Gastrocnemius medialis (tissue), 4 donors: ENCODE measurements around the gene CD300C. TPM values are rescaled to one million over a fixed set of nuclear protein-coding genes. Genes with fewer than 3 reads are reported as not detected.
A peak's percentile ranks its signal among the peaks of the same experiment; 100 is the strongest.
"Not testable (repeated sequence)": the region's sequence is repeated elsewhere in the genome, so short reads cannot be mapped to it uniquely, and the experiment has no call there.

Source experiments
- ATAC-seq, 2 donors: fragments of 150-250 bp; one replicate each; pipeline ENCODE4 v1.9.1; 2016
- DNase-seq, 2 donors: peaks; one replicate each; pipeline ENCODE4 v3.0.0-alpha.2; 2019
- H3K27ac ChIP-seq, 4 donors: fragments of 200-600 bp; sonication (generic); 1 replicate in 1 of 4; 2 replicates in 3 of 4; pipeline ENCODE4 v1.5.1; 2016 to 2018; ENCODE audit warnings: mild to moderate bottlenecking in 2 of 4, moderate library complexity in 1 of 4
- H3K27me3 ChIP-seq, 3 donors: fragments of 200-600 bp; sonication (generic) in 2 of 3; 1 replicate in 1 of 3; 2 replicates in 2 of 3; pipeline versions ENCODE4 v1.5.1 to v1.6.0; 2016 to 2019; ENCODE audit warnings: mild to moderate bottlenecking in 1 of 3, moderate library complexity in 1 of 3
- H3K36me3 ChIP-seq, 2 donors: fragments of 200-600 bp; sonication (generic) in 1 of 2; one replicate each; pipeline ENCODE4 v1.5.1; 2017 to 2018
- H3K4me1 ChIP-seq, 2 donors: fragments of 200-600 bp; sonication (generic) in 1 of 2; one replicate each; pipeline ENCODE4 v1.5.1; 2016 to 2017; ENCODE audit warnings: mild to moderate bottlenecking in 2 of 2
- H3K4me3 ChIP-seq, 4 donors: fragments of 200-600 bp; sonication (generic) in 3 of 4; 1 replicate in 1 of 4; 2 replicates in 3 of 4; pipeline ENCODE4 v1.5.1; 2016 to 2019; ENCODE audit warnings: mild to moderate bottlenecking in 2 of 4
- H3K9me3 ChIP-seq, 3 donors: fragments of 200-600 bp; sonication (generic) in 2 of 3; 1 replicate in 1 of 3; 2 replicates in 2 of 3; pipeline ENCODE4 v1.5.1; 2016 to 2019
- POLR2A ChIP-seq, 2 donors: fragments of 450-650 bp; IDR thresholded peaks; one replicate each; pipeline ENCODE4 v1.6.1; 2017; ENCODE audit warnings: antibody characterized with exemption in 2 of 2, mild to moderate bottlenecking in 2 of 2, moderate library complexity in 2 of 2
- in situ Hi-C, 4 donors: fragments of 200-750 bp; cut with MboI; loops; one replicate each; pipeline versions ENCODE4 v1.15.0 to v1.8.0; 2017; ENCODE audit warnings: low sequenced_read_pairs in 4 of 4
- intact Hi-C: fragments of 100-400 bp; cut with DNase I; formaldehyde crosslinking; loops from one replicate; pipeline ENCODE4 v1.15.1; 2023; ENCODE audit warnings: low total_unique reads
- total RNA-seq, 4 donors: library from RNA; depleted of rRNA; stranded (reverse); fragments of >200 nt; gene quantifications; one replicate each; pipeline versions ENCODE4 v1.1.0 to v1.2.3, GENCODE V29; 2016
- TF ChIP-seq, protein P1 (sequence below), 5 experiments: fragments of 450-650 bp in 3 of 5; fragments of 200-600 bp in 2 of 5; sonication (generic) in 2 of 5; IDR thresholded peaks in 4 of 5; conservative IDR thresholded peaks in 1 of 5; 1 replicate in 4 of 5; 2 replicates in 1 of 5; pipeline ENCODE4 v1.5.1; 2016 to 2019; ENCODE audit warnings: antibody characterized with exemption in 5 of 5, mild to moderate bottlenecking in 3 of 5, moderate library complexity in 3 of 5

The CD300C gene
- total RNA-seq, 4 donors from 2014 or later, result 0.16 TPM; not detected in 3

DNA sequence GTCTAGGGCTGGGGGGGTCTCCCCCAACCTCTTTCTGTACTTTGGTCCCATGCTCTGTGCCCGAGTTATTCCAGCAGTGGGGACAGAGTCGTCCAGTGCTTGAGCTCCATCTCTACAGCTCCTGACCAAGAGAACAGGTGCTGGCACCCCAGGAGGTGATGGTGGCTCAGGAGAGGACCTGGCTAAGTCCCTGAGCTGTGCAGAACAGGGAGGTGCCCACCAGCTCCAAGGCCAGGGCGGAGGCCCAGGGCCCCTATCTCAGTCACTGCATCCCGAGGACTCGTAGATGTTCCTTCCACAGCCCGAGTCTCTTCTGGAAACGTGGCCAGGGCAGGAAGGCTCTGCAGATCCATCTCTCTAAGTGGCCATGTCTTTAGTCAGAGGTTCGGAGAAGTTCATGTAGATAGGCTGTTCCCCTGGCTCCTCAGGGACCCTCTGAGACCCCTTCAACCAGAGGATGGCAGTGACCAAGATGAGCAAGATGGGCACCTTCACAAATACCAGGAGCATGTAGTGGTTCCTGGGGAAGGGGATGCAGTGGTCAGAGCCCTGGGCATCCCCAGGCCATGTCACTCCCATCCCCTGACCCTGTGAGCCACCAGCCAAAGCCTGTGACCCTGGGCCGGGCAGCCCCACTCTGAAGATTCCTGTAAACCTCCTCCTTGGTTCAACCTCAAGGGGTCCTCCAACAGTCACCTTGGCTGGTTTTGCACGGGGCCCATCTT is 23.4 kb downstream of the CD300C start:
- no peak for DNase-seq
- in situ Hi-C loops (no loop called here), intact Hi-C loops (no loop called here)
- no peaks in the 10 kb centered on the region for H3K27me3 ChIP-seq
- no peak for ATAC-seq
- H3K36me3 ChIP-seq, result no peaks in the 10 kb centered on the region
- no peak overlapping the region for H3K4me3 ChIP-seq
- TF ChIP-seq, protein P1, sequence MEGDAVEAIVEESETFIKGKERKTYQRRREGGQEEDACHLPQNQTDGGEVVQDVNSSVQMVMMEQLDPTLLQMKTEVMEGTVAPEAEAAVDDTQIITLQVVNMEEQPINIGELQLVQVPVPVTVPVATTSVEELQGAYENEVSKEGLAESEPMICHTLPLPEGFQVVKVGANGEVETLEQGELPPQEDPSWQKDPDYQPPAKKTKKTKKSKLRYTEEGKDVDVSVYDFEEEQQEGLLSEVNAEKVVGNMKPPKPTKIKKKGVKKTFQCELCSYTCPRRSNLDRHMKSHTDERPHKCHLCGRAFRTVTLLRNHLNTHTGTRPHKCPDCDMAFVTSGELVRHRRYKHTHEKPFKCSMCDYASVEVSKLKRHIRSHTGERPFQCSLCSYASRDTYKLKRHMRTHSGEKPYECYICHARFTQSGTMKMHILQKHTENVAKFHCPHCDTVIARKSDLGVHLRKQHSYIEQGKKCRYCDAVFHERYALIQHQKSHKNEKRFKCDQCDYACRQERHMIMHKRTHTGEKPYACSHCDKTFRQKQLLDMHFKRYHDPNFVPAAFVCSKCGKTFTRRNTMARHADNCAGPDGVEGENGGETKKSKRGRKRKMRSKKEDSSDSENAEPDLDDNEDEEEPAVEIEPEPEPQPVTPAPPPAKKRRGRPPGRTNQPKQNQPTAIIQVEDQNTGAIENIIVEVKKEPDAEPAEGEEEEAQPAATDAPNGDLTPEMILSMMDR (IDR thresholded peaks at IDR 0.05 in 4 of 5, conservative IDR thresholded peaks at IDR 0.05 in 1 of 5), result no peak
- TF ChIP-seq POLR2A (IDR thresholded peaks at IDR 0.05), result no peak
- no peaks in the 10 kb centered on the region for H3K9me3 ChIP-seq
- H3K27ac ChIP-seq, result no peak overlapping the region
- no peaks in the 10 kb centered on the region for H3K4me1 ChIP-seq

GRCh38 chr17:74521701-74522201 is 24.2 kb downstream of the CD300C start:
- ATAC-seq (no peak), DNase-seq (no peak)
- Histone ChIP-seq H3K4me1 (no peaks in the 10 kb centered on the region), H3K36me3 (no peaks in the 10 kb centered on the region), H3K9me3 (no peaks in the 10 kb centered on the region), H3K4me3 (no peak overlapping the region), H3K27ac (peak overlapping the region in 1 of 4 donors; percentile 34), H3K27me3 (no peaks in the 10 kb centered on the region)
- in situ Hi-C loops, result no loop called here
- intact Hi-C loops, result no loop called here
- TF ChIP-seq POLR2A (IDR thresholded peaks at IDR 0.05), result no peak
- TF ChIP-seq, protein P1 (IDR thresholded peaks at IDR 0.05 in 4 of 5, conservative IDR thresholded peaks at IDR 0.05 in 1 of 5), result no peak

- ATAC-seq, result peak in 1 of 2 donors; percentile 39
- no peak for DNase-seq
Measured at GRCh38 chr17:74520790-74521480, 25.0 kb downstream of the CD300C start.

GRCh38 chr17:74520016-74520434 is 25.9 kb downstream of the CD300C start:
- Histone ChIP-seq H3K4me1 (no peaks in the 10 kb centered on the region), H3K4me3 (no peak overlapping the region), H3K27ac (no peak overlapping the region), H3K27me3 (no peaks in the 10 kb centered on the region), H3K9me3 (no peaks in the 10 kb centered on the region), H3K36me3 (no peaks in the 10 kb centered on the region)
- TF ChIP-seq, protein P1 (IDR thresholded peaks at IDR 0.05 in 4 of 5, conservative IDR thresholded peaks at IDR 0.05 in 1 of 5), result no peak
- no peak for TF ChIP-seq POLR2A (IDR thresholded peaks at IDR 0.05)
- intact Hi-C loops (no loop called here), in situ Hi-C loops (no loop called here)
- ATAC-seq, result no peak
- peak in 1 of 2 donors; percentile 27 for DNase-seq

More at GRCh38 chr17:74520790-74521480, 25.0 kb downstream of the CD300C start:
- TF ChIP-seq, protein P1 (IDR thresholded peaks at IDR 0.05 in 4 of 5, conservative IDR thresholded peaks at IDR 0.05 in 1 of 5), result no peak
- peak in 1 of 2 donors; percentile 9 for TF ChIP-seq POLR2A (IDR thresholded peaks at IDR 0.05)
- Histone ChIP-seq H3K4me1 (no peaks in the 10 kb centered on the region), H3K36me3 (no peaks in the 10 kb centered on the region), H3K4me3 (no peak overlapping the region), H3K9me3 (no peaks in the 10 kb centered on the region), H3K27ac (peak overlapping the region in 2 of 4 donors; percentile 26 to 35), H3K27me3 (no peaks in the 10 kb centered on the region)
- intact Hi-C loops (no loop called here), in situ Hi-C loops (no loop called here)

GRCh38 chr17:74518413-74518981 is 27.4 kb downstream of the CD300C start:
- H3K27me3 ChIP-seq, H3K4me1 ChIP-seq, H3K36me3 ChIP-seq, H3K4me3 ChIP-seq, ATAC-seq, H3K9me3 ChIP-seq, H3K27ac ChIP-seq, DNase-seq, in situ Hi-C loops: not testable (repeated sequence)
- intact Hi-C loops, result loop anchor here (10.0 kb wide), 1 partner anchor 304 kb away; the partner anchor contains the start of gene TTYH2
